SK-N-SH treated with all-trans-retinoic acid at 6 μM for 48 hours (cell line): Measurements from ENCODE around the gene OVCA2.
A peak's percentile ranks its signal among the peaks of the same experiment; 100 is the strongest.

ENCODE experiments used
- ARNTL ChIP-seq: fragments of 450-650 bp; formaldehyde crosslinking; IDR thresholded peaks from 2 replicates; pipeline ENCODE4 v1.5.0; 2020; ENCODE audit warnings: low read depth, mild to moderate bottlenecking, moderate library complexity, borderline replicate concordance
- CREB5 ChIP-seq: fragments of 250-450 bp; sonication (Bioruptor Pico); IDR thresholded peaks from 2 replicates; pipeline ENCODE4 v1.5.1; 2020; ENCODE audit warnings: low read depth, mild to moderate bottlenecking, moderate library complexity
- GLIS3 ChIP-seq: fragments of 250-450 bp; sonication (Bioruptor Pico); IDR thresholded peaks from 2 replicates; pipeline ENCODE4 v1.5.0; 2020; ENCODE audit warnings: mild to moderate bottlenecking, moderate library complexity
- PATZ1 ChIP-seq: fragments of 250-450 bp; sonication (Bioruptor Pico); IDR thresholded peaks from 2 replicates; pipeline ENCODE4 v1.8.0; 2020; ENCODE audit warnings: mild to moderate bottlenecking, moderate library complexity, borderline replicate concordance
- PPARA ChIP-seq: fragments of 250-450 bp; sonication (Bioruptor Pico); IDR thresholded peaks from 2 replicates; pipeline ENCODE4 v1.5.0; 2020; ENCODE audit warnings: mild to moderate bottlenecking, borderline replicate concordance
- RARB ChIP-seq: fragments of 250-450 bp; sonication (Bioruptor Pico); IDR thresholded peaks from 2 replicates; pipeline ENCODE4 v1.8.0; 2021; ENCODE audit warnings: mild to moderate bottlenecking, moderate library complexity
- SNAI2 ChIP-seq: fragments of 250-450 bp; sonication (Bioruptor Pico); IDR thresholded peaks from 2 replicates; pipeline ENCODE4 v1.5.0; 2020; ENCODE audit warnings: mild to moderate bottlenecking, moderate library complexity
- TCF4 ChIP-seq: fragments of 250-450 bp; sonication (Bioruptor Pico); IDR thresholded peaks from 2 replicates; pipeline ENCODE4 v1.8.0; 2021; ENCODE audit warnings: mild to moderate bottlenecking, moderate library complexity, borderline replicate concordance
- TOX ChIP-seq: fragments of 250-450 bp; sonication (Bioruptor Pico); IDR thresholded peaks from 2 replicates; pipeline ENCODE4 v1.8.0; 2021; ENCODE audit warnings: mild to moderate bottlenecking, moderate library complexity, borderline replicate concordance
- TSHZ2 ChIP-seq: fragments of 250-450 bp; sonication (Bioruptor Pico); IDR thresholded peaks from 2 replicates; pipeline ENCODE4 v1.5.0; 2020; ENCODE audit warnings: mild to moderate bottlenecking, moderate library complexity
- ZC3H10 ChIP-seq: fragments of 250-450 bp; sonication (Bioruptor Pico); IDR thresholded peaks from 2 replicates; pipeline ENCODE4 v1.5.1; 2021; ENCODE audit warnings: mild to moderate bottlenecking, moderate library complexity
- ZFP3 ChIP-seq: fragments of 250-450 bp; sonication (Bioruptor Pico); IDR thresholded peaks from 2 replicates; pipeline ENCODE4 v1.5.0; 2020; ENCODE audit warnings: mild to moderate bottlenecking, moderate library complexity
- ZNF8 ChIP-seq: fragments of 450-650 bp; formaldehyde crosslinking; IDR thresholded peaks from 2 replicates; pipeline ENCODE4 v1.5.0; 2020; ENCODE audit warnings: mild to moderate bottlenecking, moderate library complexity

- TF ChIP-seq ZNF8 (CRISPR knock-in tag) (no peak), TSHZ2 (peak; percentile 91), PATZ1 (no peak), ZC3H10 (CRISPR knock-in tag) (no peak), PPARA (CRISPR knock-in tag) (peak; percentile 82), ZFP3 (CRISPR knock-in tag) (no peak), CREB5 (CRISPR knock-in tag) (no peak), ARNTL (no peak), GLIS3 (CRISPR knock-in tag) (0 out of 2 replicates have a peak, but pooled peaks have one; percentile 10), RARB (no peak), SNAI2 (CRISPR knock-in tag) (no peak; the same call in 1 of the 2 replicates), TOX (CRISPR knock-in tag) (no peak), TCF4 (CRISPR knock-in tag) (peak; percentile 87)
These were observed 40.4 kb downstream of the OVCA2 start for GRCh38 chr17:2082003-2082781.
